Endodermal cell (in vitro differentiated cells): ENCODE results near the gene CD80. TPM values are rescaled to one million over a fixed set of nuclear protein-coding genes. Genes with fewer than 3 reads are reported as not detected.
A peak's percentile ranks its signal among the peaks of the same experiment; 100 is the strongest.

Source experiments
- DNase-seq: peaks from one replicate; pipeline ENCODE4 v3.0.0-alpha.2; 2017
- H3K27ac ChIP-seq: 2 replicates; pipeline ENCODE4 v1.5.1; 2013; ENCODE audit warnings: mild to moderate bottlenecking, low read depth, low read length, moderate library complexity
- H3K27me3 ChIP-seq: 2 replicates; pipeline ENCODE4 v1.6.1; 2013; ENCODE audit warnings: mild to moderate bottlenecking, low read length, moderate library complexity; ENCODE audit not compliant: insufficient read depth, control insufficient read depth, poor library complexity, severe bottlenecking
- H3K36me3 ChIP-seq: 2 replicates; pipeline ENCODE4 v1.7.0; 2013; ENCODE audit warnings: mild to moderate bottlenecking, low read length, moderate library complexity; ENCODE audit not compliant: control insufficient read depth, insufficient read depth
- H3K4me1 ChIP-seq: one replicate; pipeline ENCODE4 v1.7.0; 2013; ENCODE audit warnings: low read length; ENCODE audit not compliant: control insufficient read depth, insufficient read depth
- H3K4me3 ChIP-seq: 2 replicates; pipeline ENCODE4 v1.5.1; 2013; ENCODE audit warnings: mild to moderate bottlenecking, low read length, moderate library complexity
- H3K9ac ChIP-seq: 2 replicates; pipeline ENCODE4 v1.6.1; 2013; ENCODE audit warnings: mild to moderate bottlenecking, low read length, moderate library complexity; ENCODE audit not compliant: poor library complexity, severe bottlenecking; ENCODE audit errors: extremely low read depth
- H3K9me3 ChIP-seq: 2 replicates; pipeline ENCODE4 v1.6.1; 2013; ENCODE audit warnings: mild to moderate bottlenecking, low read length, moderate library complexity; ENCODE audit not compliant: control insufficient read depth
- H3K27ac Mint-ChIP-seq: 2 replicates; pipeline ENCODE4 v1.8.0; 2020; ENCODE audit warnings: mixed read lengths
- H3K27me3 Mint-ChIP-seq: 2 replicates; pipeline ENCODE4 v1.8.0; 2021; ENCODE audit warnings: mild to moderate bottlenecking, mixed read lengths; ENCODE audit not compliant: insufficient read depth
- H3K36me3 Mint-ChIP-seq: 2 replicates; pipeline ENCODE4 v1.8.0; 2020; ENCODE audit warnings: low read depth, mixed read lengths
- H3K4me1 Mint-ChIP-seq: 2 replicates; pipeline ENCODE4 v1.8.0; 2020; ENCODE audit warnings: mixed read lengths
- H3K4me3 Mint-ChIP-seq: 2 replicates; pipeline ENCODE4 v1.8.0; 2020; ENCODE audit warnings: mild to moderate bottlenecking, moderate library complexity, mixed read lengths
- H3K9me3 Mint-ChIP-seq: 2 replicates; pipeline ENCODE4 v1.8.0; 2020; ENCODE audit warnings: mild to moderate bottlenecking, mixed read lengths
- WGBS, 2 experiments: methylation state at CpG; one replicate each; pipeline versions ENCODE4 v1.1.5 to v1.1.7; 2013; ENCODE audit warnings: missing lambda C conversion rate in 2 of 2, mixed read lengths in 1 of 2; ENCODE audit not compliant: insufficient coverage in 1 of 2, insufficient read length in 1 of 2; 5-methylcytosine and 5-hydroxymethylcytosine counted together
- total RNA-seq, 2 donors: library from RNA; stranded (reverse); fragmentation: NEBNext Ultra II Directional in 1 of 2; extraction: Animal tissue kit (Norgen Biotek cat#: 25700) in 1 of 2; gene quantifications; 2 replicates in 1 of 2; 3 replicates in 1 of 2; pipeline ENCODE4 v1.2.1, GENCODE V29; 2021
- TF ChIP-seq, protein P1 (sequence below): fragments of 200-600 bp; sonication (generic); conservative IDR thresholded peaks from 2 replicates; pipeline ENCODE4 v1.5.0; 2021; ENCODE audit warnings: antibody characterized with exemption, mild to moderate bottlenecking

CD80 gene
- total RNA-seq, 2 donors from 2014 or later = 2.2 to 2.5 TPM

DNA sequence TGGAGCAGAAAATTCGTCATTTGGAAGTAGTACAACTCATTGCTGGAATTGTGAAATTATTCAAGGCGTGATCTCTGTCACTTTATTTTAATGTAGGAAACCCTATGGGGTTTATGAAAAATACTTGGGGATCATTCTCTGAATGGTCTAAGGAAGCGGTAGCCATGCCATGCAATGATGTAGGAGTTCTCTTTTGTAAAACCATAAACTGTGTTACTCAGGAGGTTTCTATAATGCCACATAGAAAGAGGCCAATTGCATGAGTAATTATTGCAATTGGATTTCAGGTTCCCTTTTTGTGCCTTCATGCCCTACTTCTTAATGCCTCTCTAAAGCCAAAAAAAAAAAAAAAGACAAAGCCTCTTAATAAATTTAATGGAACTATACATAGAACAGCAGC, 66.6 kb downstream of the CD80 start:
- Histone ChIP-seq H3K9ac (no peak overlapping the region), H3K9me3 (no peaks in the 10 kb centered on the region), H3K4me3 (no peak overlapping the region), H3K27ac (no peak overlapping the region), H3K27me3 (no peaks in the 10 kb centered on the region), H3K36me3 (peaks cover 27% of the 10 kb centered on the region), H3K4me1 (no peaks in the 10 kb centered on the region)
- TF ChIP-seq, protein P1, sequence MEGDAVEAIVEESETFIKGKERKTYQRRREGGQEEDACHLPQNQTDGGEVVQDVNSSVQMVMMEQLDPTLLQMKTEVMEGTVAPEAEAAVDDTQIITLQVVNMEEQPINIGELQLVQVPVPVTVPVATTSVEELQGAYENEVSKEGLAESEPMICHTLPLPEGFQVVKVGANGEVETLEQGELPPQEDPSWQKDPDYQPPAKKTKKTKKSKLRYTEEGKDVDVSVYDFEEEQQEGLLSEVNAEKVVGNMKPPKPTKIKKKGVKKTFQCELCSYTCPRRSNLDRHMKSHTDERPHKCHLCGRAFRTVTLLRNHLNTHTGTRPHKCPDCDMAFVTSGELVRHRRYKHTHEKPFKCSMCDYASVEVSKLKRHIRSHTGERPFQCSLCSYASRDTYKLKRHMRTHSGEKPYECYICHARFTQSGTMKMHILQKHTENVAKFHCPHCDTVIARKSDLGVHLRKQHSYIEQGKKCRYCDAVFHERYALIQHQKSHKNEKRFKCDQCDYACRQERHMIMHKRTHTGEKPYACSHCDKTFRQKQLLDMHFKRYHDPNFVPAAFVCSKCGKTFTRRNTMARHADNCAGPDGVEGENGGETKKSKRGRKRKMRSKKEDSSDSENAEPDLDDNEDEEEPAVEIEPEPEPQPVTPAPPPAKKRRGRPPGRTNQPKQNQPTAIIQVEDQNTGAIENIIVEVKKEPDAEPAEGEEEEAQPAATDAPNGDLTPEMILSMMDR = no peak
- Mint-ChIP-seq H3K27me3 (no peaks in the 10 kb centered on the region), H3K27ac (no peak overlapping the region), H3K4me1 (peaks cover 5% of the 10 kb centered on the region), H3K9me3 (no peaks in the 10 kb centered on the region), H3K36me3 (peaks cover 18% of the 10 kb centered on the region), H3K4me3 (no peak overlapping the region)
- WGBS, 2 experiments = 87 to 100% methylated on average over 2 to 3 of the region's 3 CpGs
- DNase-seq = no peak

DNA sequence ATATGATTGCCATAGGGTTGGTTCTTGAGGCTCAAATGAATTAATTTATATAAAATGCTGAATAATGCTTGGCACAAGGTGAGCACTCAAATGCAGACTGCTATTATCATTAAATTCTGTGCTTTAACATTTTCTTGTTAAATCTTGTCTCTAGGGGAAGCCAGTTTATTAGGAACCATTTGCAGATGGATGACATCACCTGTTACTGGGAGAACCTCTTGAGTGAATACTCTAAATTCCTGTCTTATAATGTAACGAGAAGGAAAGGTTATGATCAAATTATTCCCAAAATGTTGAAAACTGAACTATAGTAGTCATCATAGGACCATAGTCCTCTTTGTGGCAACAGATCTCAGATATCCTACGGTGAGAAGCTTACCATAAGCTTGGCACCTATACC, 67.3 kb downstream of the CD80 start:
- WGBS, 2 experiments = 90 to 98% methylated on average over 2 of the region's 2 CpGs
- Mint-ChIP-seq H3K27me3 (no peaks in the 10 kb centered on the region), H3K9me3 (no peaks in the 10 kb centered on the region), H3K27ac (no peak overlapping the region), H3K36me3 (peaks cover 18% of the 10 kb centered on the region), H3K4me1 (no peaks in the 10 kb centered on the region), H3K4me3 (no peak overlapping the region)
- Histone ChIP-seq H3K9ac (no peak overlapping the region), H3K36me3 (peaks cover 31% of the 10 kb centered on the region), H3K27ac (no peak overlapping the region), H3K4me1 (no peaks in the 10 kb centered on the region), H3K27me3 (no peaks in the 10 kb centered on the region), H3K4me3 (no peak overlapping the region), H3K9me3 (no peaks in the 10 kb centered on the region)
- DNase-seq = no peak
- TF ChIP-seq, protein P1 = no peak

DNA sequence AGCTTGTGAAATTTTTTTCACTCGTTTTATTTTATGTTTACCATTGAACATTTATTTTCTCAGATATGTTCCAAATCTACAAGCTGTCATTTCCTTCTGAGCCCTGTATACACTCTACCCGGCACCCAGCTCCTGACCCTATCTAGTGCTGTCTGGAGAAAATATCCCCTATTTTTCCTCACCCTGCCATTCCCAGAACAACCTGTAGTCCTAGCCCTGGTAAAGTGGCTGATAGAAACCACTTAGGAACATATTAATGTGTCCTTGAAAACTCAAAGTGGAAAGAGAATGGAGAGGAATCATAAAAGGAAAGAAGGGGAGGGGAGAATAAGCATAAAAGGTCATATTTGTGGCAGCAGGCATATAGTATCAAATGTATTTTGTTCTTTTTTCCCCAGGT, 69.3 kb downstream of the CD80 start:
- no peak overlapping the region for H3K4me3 ChIP-seq
- Mint-ChIP-seq H3K27ac (no peak overlapping the region), H3K4me3 (no peak overlapping the region), H3K36me3 (peaks cover 36% of the 10 kb centered on the region), H3K9me3 (no peaks in the 10 kb centered on the region), H3K4me1 (no peaks in the 10 kb centered on the region), H3K27me3 (no peaks in the 10 kb centered on the region)
- peaks cover 50% of the 10 kb centered on the region for H3K36me3 ChIP-seq
- no peak overlapping the region for H3K27ac ChIP-seq
- TF ChIP-seq, protein P1 = peak; percentile 61
- WGBS, 2 experiments = 73 to 86% methylated on average over 2 of the region's 2 CpGs
- H3K27me3 ChIP-seq = no peaks in the 10 kb centered on the region
- no peaks in the 10 kb centered on the region for H3K4me1 ChIP-seq
- H3K9ac ChIP-seq = no peak overlapping the region
- no peaks in the 10 kb centered on the region for H3K9me3 ChIP-seq
- no peak for DNase-seq
